MG63 (cell line): ENCODE results near the gene DOCK8. TPM values are rescaled to one million over a fixed set of nuclear protein-coding genes. Genes with fewer than 3 reads are reported as not detected.

Experiments
- DNase-seq: peaks from one replicate; pipeline ENCODE4 v3.0.0-alpha.2; 2020
- H3K27me3 ChIP-seq: fragments of 250-450 bp; sonication (Bioruptor Pico); 2 replicates; pipeline ENCODE4 v1.5.1; 2020; ENCODE audit warnings: mild to moderate bottlenecking, moderate library complexity
- H3K36me3 ChIP-seq: fragments of 250-450 bp; sonication (Bioruptor Pico); 2 replicates; pipeline ENCODE4 v1.5.1; 2020; ENCODE audit warnings: mild to moderate bottlenecking, moderate library complexity
- H3K4me3 ChIP-seq: fragments of 250-450 bp; sonication (Bioruptor Pico); 2 replicates; pipeline ENCODE4 v1.5.1; 2020; ENCODE audit warnings: mild to moderate bottlenecking, moderate library complexity
- H3K9me3 ChIP-seq: fragments of 250-450 bp; sonication (Bioruptor Pico); 2 replicates; pipeline ENCODE4 v1.5.1; 2020; ENCODE audit warnings: mild to moderate bottlenecking, moderate library complexity
- total RNA-seq: library from RNA; depleted of rRNA; stranded (reverse); fragments of >200 nt; shearing (Covaris generic); gene quantifications from 2 replicates; pipeline ENCODE4 v1.2.3, GENCODE V29; 2014; ENCODE audit warnings: low replicate concordance

DOCK8 gene
- total RNA-seq, 1 experiment from 2014 or later, result 6.5 TPM

DNA sequence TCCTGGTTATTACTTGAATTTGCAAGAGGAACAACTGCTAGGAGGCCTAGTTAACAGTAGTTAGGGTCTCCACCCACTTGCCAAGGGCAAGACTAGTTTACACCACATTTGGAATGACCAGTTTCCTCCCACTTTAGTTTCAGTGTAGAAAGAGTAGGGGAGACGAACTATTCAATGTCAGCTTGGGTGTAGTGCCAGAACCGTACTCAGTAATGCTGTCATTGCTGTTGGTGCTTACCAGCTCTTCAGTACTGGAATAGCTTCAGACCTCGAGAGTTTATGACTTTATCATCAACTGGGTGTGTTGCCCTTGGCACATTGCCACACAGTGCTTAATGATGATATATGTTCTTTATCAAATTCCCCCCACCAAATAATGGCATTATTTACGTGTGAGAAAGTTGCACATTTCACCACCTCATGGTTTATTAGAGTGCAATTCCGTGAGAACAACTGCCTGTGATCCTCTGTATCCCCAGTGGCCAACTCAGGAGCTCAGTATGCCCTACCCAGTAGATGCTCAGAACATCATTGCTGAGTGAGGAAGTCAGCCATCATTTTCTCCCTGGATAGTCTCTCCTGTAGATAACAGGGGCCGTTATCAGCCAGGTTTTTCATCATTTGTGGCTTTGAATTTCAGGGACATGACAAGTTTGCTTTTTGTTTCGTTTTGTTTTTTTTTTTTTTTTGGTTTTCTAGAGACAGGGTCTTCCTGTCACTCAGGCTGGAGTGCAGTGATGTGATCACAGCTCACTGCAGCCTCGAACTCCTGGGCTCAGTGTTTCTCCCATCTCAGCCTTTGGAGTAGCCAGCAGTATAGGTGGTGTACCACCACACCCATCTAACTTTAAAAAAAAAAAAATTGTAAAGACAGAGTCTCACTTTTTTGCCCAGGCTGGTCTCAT lies 67.3 kb downstream of the DOCK8 start:
- Histone ChIP-seq H3K36me3 (no peaks in the 10 kb centered on the region), H3K9me3 (no peaks in the 10 kb centered on the region), H3K4me3 (no peak overlapping the region), H3K27me3 (no peaks in the 10 kb centered on the region)
- no peak for DNase-seq

DNA sequence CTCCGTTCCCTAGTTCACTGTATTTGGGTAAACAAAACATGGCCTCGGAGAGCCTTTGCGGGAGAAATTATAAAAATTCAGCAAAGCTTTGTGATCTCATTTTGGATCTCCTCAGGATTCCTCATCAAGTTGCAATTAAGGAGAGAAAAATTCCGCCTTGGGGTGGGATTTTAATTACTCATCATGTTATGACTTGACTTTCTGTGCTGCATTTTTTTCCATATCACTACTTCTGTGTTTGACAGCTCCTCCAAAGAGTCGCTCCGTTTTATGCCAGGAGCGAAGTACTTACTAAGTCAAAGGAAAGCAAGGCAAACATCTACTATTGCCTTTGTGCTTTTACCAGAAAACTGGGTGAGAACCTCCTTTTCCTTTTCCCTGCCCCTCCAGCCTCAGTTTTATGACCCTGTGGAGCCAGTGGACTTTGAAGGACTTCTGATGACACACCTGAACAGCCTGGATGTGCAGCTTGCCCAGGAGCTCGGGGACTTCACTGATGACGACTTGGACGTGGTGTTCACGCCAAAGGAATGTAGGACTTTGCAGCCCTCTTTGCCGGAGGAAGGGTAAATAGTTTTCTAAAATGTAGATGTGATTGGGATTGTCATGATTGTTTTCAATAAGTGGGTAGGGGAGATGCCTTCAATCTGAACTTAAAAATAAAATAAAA lies 71.5 kb downstream of the DOCK8 start:
- DNase-seq, result no peak
- Histone ChIP-seq H3K4me3 (no peak overlapping the region), H3K27me3 (no peaks in the 10 kb centered on the region), H3K36me3 (no peaks in the 10 kb centered on the region), H3K9me3 (no peaks in the 10 kb centered on the region)

DNA sequence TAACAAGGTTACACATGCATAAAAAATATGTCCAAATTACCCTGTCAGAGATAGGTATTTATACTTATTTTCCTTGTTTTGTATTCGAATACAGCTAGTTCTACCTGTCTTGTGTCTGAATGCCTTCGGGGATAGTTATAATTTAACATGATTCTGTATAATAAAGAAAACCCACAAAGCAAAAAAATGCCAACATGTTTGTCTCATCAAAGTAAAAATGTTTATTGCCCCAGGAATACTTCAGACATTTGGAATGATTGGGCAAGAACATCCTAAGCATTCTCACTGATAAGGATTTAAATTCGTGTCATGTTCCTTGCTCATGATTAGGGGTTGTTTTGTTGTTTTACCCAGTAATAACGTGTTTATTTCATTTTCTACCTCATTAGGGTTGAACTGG lies 74.5 kb downstream of the DOCK8 start:
- no peak overlapping the region for H3K4me3 ChIP-seq
- no peaks in the 10 kb centered on the region for H3K36me3 ChIP-seq
- H3K9me3 ChIP-seq, result no peaks in the 10 kb centered on the region
- no peak for DNase-seq
- H3K27me3 ChIP-seq, result no peaks in the 10 kb centered on the region

DNA sequence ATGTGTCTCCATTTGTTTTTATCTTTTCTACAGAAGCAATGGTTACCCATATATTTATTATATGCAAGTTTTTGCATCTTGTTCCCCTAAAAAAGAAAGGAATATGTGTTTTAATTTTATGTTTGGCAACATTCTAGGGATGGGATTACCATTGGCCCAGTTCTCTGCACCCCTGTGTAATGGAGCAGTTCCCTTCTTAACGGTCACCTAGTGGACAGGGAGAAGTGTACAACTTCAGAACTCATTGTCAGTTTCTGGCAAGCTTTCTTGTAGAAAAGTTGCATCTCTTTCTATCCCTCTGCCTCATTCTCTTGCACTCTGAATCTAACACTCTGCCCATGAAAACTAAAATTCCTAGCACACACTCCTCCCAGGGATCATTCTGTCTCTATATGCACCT lies 78.2 kb downstream of the DOCK8 start:
- Histone ChIP-seq H3K4me3 (no peak overlapping the region), H3K27me3 (no peaks in the 10 kb centered on the region; the same call in 1 of the 2 replicates), H3K36me3 (no peaks in the 10 kb centered on the region), H3K9me3 (no peaks in the 10 kb centered on the region)
- DNase-seq, result no peak

DNA sequence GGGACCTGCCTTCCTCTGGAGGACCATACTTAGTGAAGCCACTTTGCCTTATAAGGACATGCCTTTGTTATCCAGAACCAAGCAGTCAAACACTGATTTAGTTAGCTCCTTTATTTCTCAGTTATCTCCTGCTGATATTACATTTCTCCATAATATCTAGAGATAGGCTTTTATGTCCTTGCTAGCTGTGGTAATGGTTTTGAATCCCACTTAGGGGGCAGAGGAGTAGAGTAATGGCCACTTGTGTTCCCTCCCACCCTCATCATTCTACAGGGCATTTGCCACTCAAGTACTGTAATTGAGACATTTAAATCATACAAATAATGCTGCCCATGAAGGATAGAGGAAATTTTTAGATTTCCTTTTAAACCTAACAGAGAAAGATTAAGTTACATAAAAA lies 80.9 kb downstream of the DOCK8 start:
- no peaks in the 10 kb centered on the region for H3K36me3 ChIP-seq
- no peak overlapping the region for H3K4me3 ChIP-seq
- no peaks in the 10 kb centered on the region for H3K9me3 ChIP-seq
- no peaks in the 10 kb centered on the region; the same call in 1 of the 2 replicates for H3K27me3 ChIP-seq
- DNase-seq, result no peak

DNA sequence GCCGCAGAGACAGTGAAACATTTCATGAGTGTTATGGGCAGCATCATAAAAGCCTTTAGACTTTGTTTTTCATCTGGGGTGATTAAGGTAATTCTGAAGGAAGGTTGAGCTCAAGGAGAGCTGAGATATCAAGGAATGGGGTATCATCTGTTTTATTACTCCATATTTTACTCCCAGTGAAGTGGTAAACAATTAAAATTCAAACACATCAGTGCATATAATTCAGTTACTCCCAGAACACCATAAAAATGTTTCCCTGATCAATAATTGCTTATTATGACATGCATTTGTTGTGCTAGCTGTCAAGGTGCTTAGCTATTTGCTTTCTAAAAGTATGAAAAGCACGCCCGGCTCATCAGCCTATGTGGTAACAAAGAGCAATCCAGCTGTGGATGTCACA lies 81.7 kb downstream of the DOCK8 start:
- Histone ChIP-seq H3K4me3 (no peak overlapping the region), H3K36me3 (no peaks in the 10 kb centered on the region), H3K9me3 (no peaks in the 10 kb centered on the region), H3K27me3 (no peaks in the 10 kb centered on the region; the same call in 1 of the 2 replicates)
- no peak for DNase-seq

DNA sequence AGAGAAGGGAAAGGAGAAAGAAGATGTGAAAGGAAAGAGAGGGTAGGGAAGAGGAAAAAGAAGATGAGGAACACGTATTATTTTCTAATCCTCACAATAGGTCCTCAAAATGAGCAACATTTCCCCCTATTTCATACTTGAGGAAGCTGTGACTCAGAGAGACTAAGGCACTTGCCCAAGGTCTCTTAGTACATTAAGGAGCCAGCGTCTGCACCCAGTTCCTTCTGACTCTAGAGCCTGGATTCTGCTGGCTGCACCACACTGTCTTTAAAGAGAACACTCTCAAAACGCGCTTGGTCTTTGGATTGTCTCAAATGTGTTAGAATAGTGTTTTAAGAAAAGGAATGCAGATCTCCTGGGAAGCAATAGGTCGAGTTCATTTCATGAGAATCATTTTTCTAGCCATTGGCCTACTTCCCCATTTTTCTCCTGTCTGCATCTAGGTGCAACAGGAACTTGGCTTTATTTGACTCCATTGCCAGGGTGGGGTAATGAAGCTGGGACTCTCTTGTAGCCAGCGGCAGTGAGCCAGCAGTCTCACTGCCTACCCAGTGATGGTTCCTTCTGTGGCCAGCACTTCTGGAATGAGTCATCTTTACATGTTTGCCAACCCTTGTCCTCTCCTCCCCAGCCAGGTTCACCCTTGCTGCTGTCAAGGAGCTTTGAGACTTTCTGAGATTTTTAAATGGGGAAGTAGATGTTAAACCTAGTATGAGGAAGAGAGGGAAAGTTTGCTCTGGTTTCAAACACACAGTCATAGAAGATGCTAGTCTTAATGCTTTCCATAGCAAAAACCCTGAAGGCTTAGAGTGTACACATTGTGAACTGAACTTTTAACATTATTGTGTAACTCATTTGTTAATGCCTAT lies 82.7 kb downstream of the DOCK8 start:
- H3K4me3 ChIP-seq, result no peak overlapping the region
- H3K27me3 ChIP-seq, result no peaks in the 10 kb centered on the region; the same call in 1 of the 2 replicates
- no peaks in the 10 kb centered on the region for H3K9me3 ChIP-seq
- H3K36me3 ChIP-seq, result no peaks in the 10 kb centered on the region
- peak; percentile 80 for DNase-seq

DNA sequence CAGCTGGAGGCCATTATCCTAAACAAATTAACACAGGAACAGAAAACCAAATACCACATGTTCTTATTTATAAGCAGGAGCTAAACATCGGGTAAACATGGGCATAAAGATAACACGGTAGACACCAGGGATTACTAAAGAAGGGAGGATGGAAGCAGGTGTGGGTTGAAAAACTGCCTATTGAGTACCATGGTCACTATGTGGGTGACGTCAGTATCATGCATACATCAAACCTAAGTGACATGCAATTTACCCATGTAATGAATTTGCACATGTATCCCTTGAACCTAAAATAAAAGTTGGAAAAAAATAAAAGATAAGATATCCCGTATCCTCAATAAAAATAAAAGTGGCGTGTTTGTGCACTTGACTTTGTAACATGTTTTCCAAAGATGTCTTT lies 88.8 kb downstream of the DOCK8 start:
- H3K27me3 ChIP-seq, result no peaks in the 10 kb centered on the region; the same call in 1 of the 2 replicates
- no peaks in the 10 kb centered on the region for H3K36me3 ChIP-seq
- H3K4me3 ChIP-seq, result no peak overlapping the region
- no peak for DNase-seq
- H3K9me3 ChIP-seq, result no peaks in the 10 kb centered on the region

DNA sequence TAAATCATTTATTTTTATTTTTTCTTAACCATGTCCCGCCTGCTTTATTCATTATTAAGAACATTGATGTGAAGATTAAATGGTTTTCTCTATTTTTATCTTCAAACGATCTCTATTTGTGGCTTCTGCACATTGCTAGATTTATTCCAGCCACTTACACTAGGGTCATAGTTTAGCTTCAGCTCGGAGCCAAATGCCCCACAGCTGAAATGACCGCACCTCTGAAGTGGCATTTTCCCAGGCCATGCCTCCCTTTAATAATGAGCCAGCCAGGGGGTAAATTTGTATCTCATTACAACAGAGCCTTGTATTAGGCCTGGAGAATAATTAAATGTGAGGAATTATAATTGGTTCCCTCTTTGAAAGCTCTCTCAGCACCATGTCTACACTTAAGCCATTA lies 89.4 kb downstream of the DOCK8 start:
- H3K4me3 ChIP-seq, result peak overlapping the region; percentile 5; the same call in 1 of the 2 replicates
- no peak for DNase-seq
- H3K27me3 ChIP-seq, result no peaks in the 10 kb centered on the region; the same call in 1 of the 2 replicates
- H3K9me3 ChIP-seq, result no peaks in the 10 kb centered on the region
- H3K36me3 ChIP-seq, result no peaks in the 10 kb centered on the region

DNA sequence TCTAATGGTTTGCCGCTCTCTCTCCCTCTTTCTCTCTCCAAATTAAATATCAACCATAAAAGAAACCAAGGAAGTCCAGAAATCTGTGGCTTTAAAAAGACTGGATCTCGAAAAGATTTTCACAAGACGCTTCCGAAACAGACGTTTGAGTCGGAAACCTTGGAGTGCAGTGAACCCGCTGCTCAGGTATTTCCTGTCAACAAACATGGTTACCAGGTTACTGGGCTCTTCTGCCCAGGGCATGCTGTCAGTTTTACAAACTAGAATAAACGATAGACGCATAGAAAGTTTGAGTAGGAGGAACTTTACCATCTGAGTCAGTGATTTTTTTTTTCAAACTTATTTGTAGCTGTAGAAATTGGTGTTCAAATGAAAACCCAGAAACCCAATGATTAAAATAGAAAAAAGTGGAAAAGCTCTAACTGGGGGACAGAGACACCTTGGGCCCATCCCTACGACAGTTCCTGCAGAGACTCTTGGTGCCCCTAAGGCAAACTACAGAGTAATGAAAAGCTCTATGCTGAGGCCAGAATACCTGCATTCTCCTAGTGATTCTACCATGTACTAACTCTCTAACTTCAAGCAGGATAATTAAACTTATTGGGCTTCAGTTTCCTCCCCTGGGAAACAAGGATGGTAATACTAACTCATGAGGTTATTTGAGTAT lies 90.0 kb downstream of the DOCK8 start:
- H3K9me3 ChIP-seq, result no peaks in the 10 kb centered on the region
- H3K4me3 ChIP-seq, result peak overlapping the region; percentile 5; the same call in 1 of the 2 replicates
- H3K36me3 ChIP-seq, result no peaks in the 10 kb centered on the region
- H3K27me3 ChIP-seq, result no peaks in the 10 kb centered on the region; the same call in 1 of the 2 replicates
- DNase-seq, result peak; percentile 42

DNA sequence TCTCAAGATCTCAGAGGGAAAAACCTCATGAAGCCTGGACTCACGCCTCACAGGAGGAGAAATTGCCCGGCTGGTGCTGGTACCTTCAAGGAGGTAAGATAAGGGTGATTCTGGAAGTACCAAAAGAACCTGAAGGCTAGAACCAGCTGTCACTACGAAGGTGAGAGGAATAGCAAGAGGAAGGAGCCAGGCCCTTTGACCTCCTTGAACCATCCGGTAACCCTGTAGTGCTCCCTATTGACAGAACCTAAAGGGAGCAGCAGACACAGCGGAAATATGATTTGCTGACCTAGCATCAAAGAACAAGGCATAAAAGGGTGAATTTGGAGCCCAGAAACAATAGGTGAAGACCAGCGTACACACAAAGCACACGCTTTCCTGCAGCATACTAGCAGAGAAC lies 92.2 kb downstream of the DOCK8 start:
- H3K36me3 ChIP-seq, result no peaks in the 10 kb centered on the region
- H3K9me3 ChIP-seq, result no peaks in the 10 kb centered on the region
- no peak for DNase-seq
- no peaks in the 10 kb centered on the region; the same call in 1 of the 2 replicates for H3K27me3 ChIP-seq
- no peak overlapping the region for H3K4me3 ChIP-seq

DNA sequence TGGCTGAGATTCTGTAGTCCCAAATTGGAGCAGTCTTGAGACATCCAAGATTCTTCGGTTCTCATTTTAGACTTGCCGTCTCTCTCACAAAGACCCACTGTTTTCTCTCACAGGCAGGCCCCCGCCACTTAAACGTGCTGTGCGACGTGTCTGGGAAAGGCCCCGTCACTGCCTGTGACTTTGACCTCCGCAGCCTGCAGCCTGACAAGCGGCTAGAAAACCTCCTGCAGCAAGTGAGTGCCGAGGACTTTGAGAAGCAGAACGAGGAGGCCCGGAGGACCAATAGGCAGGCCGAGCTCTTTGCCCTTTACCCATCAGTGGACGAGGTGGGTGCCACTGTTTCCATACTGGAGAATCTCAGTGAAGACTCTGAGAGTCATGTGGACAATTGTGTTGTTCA lies 97.2 kb downstream of the DOCK8 start:
- Histone ChIP-seq H3K9me3 (no peaks in the 10 kb centered on the region), H3K36me3 (no peaks in the 10 kb centered on the region), H3K4me3 (no peak overlapping the region), H3K27me3 (no peaks in the 10 kb centered on the region)
- no peak for DNase-seq

DNA sequence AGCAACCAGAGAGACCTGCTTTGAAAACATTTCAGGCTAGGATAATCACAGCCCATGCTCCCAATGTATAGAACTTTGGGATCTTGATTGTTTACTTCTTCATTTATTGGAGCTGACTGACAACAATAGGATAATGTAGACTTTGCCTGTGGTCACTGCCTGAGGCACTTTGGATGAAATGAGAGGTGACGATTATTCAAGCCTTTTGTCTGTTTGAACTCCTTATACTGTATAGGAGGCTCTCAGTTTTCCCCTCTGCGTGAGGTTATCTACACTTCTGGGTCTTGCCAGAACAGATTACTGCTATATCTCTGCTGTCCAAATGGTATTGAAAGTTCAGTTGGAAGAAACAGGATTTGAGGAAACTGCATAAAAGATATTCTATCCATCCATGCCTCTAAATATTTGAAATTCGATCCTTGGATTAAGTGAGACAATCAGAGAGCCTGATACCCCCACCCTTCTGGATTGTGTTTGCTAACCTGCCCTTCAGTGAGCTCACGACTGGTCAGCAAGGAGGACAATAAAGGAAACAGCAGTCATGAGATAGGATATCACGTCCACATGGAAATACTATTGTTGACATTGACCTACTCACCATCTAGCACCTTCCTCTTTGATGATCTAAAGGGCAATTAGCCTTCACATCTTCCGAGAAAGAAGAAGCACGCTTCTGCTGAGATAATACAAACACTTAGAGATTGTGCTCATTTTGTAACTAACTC lies 98.1 kb downstream of the DOCK8 start:
- Histone ChIP-seq H3K27me3 (no peaks in the 10 kb centered on the region), H3K9me3 (no peaks in the 10 kb centered on the region), H3K36me3 (no peaks in the 10 kb centered on the region), H3K4me3 (no peak overlapping the region)
- DNase-seq, result no peak

DNA sequence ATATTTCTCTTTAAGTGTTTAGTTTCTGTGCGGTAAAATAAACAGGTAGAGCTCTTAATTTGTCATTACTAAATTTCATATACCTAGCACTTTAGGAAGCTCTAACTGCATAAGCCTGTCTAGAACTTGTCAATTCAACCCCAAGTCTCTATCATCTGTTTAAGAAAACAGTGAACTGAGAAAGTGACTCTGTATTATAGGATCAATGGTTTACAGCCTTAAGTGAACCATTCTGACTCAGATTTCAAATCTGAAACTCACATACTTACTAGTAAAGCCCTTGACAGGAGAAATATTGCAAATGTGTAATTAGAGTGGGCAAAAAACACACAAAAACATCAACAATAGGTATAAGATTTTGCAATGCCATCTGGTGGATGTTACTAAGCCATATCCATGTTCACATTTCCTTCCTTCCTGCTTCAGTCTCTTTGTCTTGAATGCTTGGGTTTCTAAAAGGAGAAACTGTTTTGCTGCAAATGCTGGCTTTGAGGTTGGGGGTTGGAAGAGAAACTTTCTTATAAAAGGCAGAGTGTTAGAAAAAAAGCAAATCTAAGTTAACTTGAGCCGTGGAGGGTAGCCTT lies 101.8 kb downstream of the DOCK8 start:
- Histone ChIP-seq H3K9me3 (no peaks in the 10 kb centered on the region), H3K36me3 (no peaks in the 10 kb centered on the region), H3K4me3 (no peak overlapping the region), H3K27me3 (no peaks in the 10 kb centered on the region)
- no peak for DNase-seq

DNA sequence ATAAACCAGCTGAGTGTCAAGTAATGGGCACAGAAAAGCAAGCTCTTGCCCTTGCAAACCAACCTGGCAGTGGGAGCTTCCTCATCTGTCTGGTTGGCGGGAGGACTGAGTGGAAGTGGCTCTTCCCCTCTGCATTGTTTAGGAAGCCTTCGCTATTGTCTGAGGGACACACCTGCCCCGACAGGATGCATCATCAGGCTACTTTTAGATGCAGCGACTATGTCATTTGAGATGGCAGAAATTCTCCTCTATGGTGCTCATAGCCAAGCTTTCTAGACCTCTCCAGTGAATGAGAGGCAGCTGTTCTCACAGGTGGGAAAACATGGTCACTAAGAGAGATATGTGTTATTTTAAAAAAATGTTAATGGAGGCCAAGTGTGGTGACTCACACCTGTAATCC lies 104.0 kb downstream of the DOCK8 start:
- Histone ChIP-seq H3K36me3 (no peaks in the 10 kb centered on the region), H3K4me3 (no peak overlapping the region), H3K9me3 (no peaks in the 10 kb centered on the region), H3K27me3 (no peaks in the 10 kb centered on the region)
- DNase-seq, result no peak
